Muscle layer of colon (tissue), 2 donors: Measurements from ENCODE around the gene S1PR5.
"Not testable (repeated sequence)": the region's sequence is repeated elsewhere in the genome, so short reads cannot be mapped to it uniquely, and the experiment has no call there.

ENCODE experiments used
- H3K27ac ChIP-seq: one replicate; pipeline ENCODE4 v1.7.0; 2013; ENCODE audit warnings: low read depth, mild to moderate bottlenecking, low read length, moderate library complexity
- H3K27me3 ChIP-seq, 2 donors: one replicate each; pipeline ENCODE4 v1.7.0; 2013; ENCODE audit warnings: low read length in 2 of 2, mild to moderate bottlenecking in 2 of 2; ENCODE audit not compliant: insufficient read depth in 2 of 2, control insufficient read depth in 1 of 2
- H3K36me3 ChIP-seq: one replicate; pipeline ENCODE4 v1.7.0; 2013; ENCODE audit warnings: mild to moderate bottlenecking, low read length; ENCODE audit not compliant: insufficient read depth
- H3K4me1 ChIP-seq: one replicate; pipeline ENCODE4 v1.7.0; 2013; ENCODE audit warnings: mild to moderate bottlenecking, low read length; ENCODE audit not compliant: insufficient read depth
- H3K4me3 ChIP-seq, 2 donors: one replicate each; pipeline ENCODE4 v1.7.0; 2013; ENCODE audit warnings: low read length in 2 of 2, low read depth in 1 of 2, mild to moderate bottlenecking in 1 of 2, moderate library complexity in 1 of 2
- H3K9ac ChIP-seq: one replicate; pipeline ENCODE4 v1.7.0; 2013; ENCODE audit warnings: low read length
- H3K9me3 ChIP-seq: one replicate; pipeline ENCODE4 v1.7.0; 2013; ENCODE audit warnings: mild to moderate bottlenecking, low read length
- donor health status: abdominal sarcoma.
- donor health status: Adenocarcinoma of cecum.

The S1PR5 gene

DNA sequence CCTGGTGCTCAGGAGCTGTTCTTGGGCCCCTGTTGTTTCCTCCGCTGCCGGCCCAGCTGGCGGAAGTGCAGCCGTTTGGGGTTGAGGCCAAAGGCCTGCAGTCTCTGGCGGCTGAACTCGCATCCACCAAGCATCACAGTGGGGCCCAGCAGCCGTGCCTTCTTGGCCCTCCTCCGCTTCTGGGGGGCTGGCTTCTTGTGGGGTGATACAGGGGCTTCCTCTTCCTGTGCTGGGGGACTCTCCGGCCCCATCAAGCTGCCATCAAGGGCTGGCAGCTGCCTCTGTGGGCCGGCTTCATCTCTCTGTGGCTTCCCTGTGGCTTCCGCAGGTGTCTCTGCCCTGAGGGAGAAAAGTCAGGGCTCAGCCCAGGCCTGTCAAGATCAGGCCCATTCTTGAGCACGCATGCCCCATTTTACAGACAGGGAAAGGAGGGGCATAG lies 36.7 kb upstream of the S1PR5 start:
- Histone ChIP-seq H3K4me3 (no peak overlapping the region), H3K9me3 (no peaks in the 10 kb centered on the region), H3K27me3 (no peaks in the 10 kb centered on the region), H3K4me1 (no peaks in the 10 kb centered on the region), H3K9ac (no peak overlapping the region), H3K36me3 (peaks cover 55% of the 10 kb centered on the region), H3K27ac (no peak overlapping the region)

- no peak overlapping the region for H3K9ac ChIP-seq
- no peaks in the 10 kb centered on the region for H3K27me3 ChIP-seq
- no peak overlapping the region for H3K4me3 ChIP-seq
- no peak overlapping the region for H3K27ac ChIP-seq
- peaks cover 63% of the 10 kb centered on the region for H3K36me3 ChIP-seq
- no peaks in the 10 kb centered on the region for H3K9me3 ChIP-seq
- H3K4me1 ChIP-seq: no peaks in the 10 kb centered on the region
Observed at GRCh38 chr19:10553087-10553667, 35.9 kb upstream of the S1PR5 start.

GRCh38 chr19:10552510-10553053 lies 35.3 kb upstream of the S1PR5 start:
- Histone ChIP-seq H3K36me3 (peaks cover 64% of the 10 kb centered on the region), H3K27ac (no peak overlapping the region), H3K4me1 (no peaks in the 10 kb centered on the region)

GRCh38 chr19:10551698-10552301 lies 34.6 kb upstream of the S1PR5 start:
- H3K36me3 ChIP-seq: peaks cover 68% of the 10 kb centered on the region
- H3K9ac ChIP-seq: no peak overlapping the region
- no peaks in the 10 kb centered on the region for H3K4me1 ChIP-seq

More at GRCh38 chr19:10552510-10553053, 35.3 kb upstream of the S1PR5 start:
- Histone ChIP-seq H3K4me3 (no peak overlapping the region), H3K9me3 (no peaks in the 10 kb centered on the region), H3K27me3 (no peaks in the 10 kb centered on the region), H3K9ac (no peak overlapping the region)

GRCh38 chr19:10551006-10551405 lies 33.8 kb upstream of the S1PR5 start:
- H3K27me3 ChIP-seq, H3K9ac ChIP-seq, H3K27ac ChIP-seq, H3K4me3 ChIP-seq, H3K9me3 ChIP-seq, H3K4me1 ChIP-seq: not testable (repeated sequence)
- H3K36me3 ChIP-seq: peaks cover 68% of the 10 kb centered on the region

More at GRCh38 chr19:10551698-10552301, 34.6 kb upstream of the S1PR5 start:
- H3K27me3 ChIP-seq: no peaks in the 10 kb centered on the region
- H3K9me3 ChIP-seq: no peaks in the 10 kb centered on the region
- no peak overlapping the region for H3K4me3 ChIP-seq
- no peak overlapping the region for H3K27ac ChIP-seq

DNA sequence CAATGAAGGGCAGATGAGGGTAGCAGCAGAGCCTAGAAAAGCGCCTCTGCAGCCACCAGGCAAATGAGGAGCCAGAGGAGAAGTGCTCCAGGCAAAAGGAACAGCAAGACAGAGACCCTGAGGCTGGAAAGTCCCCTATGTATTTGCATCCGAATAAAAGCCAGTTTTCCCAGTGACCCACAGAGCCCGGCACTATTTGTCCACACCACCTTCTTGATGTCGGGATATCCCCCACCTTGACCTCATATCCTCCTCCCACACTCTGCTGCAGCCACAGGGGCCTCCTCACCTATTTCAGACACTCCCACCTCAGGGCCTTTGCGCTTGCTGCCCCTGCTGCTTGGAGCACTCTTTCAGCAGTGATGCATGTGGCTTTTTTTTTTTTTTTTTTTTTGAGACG lies 33.1 kb upstream of the S1PR5 start:
- no peak overlapping the region for H3K9ac ChIP-seq
- no peaks in the 10 kb centered on the region for H3K9me3 ChIP-seq
- H3K27me3 ChIP-seq: no peaks in the 10 kb centered on the region
- H3K4me3 ChIP-seq: no peak overlapping the region
- peaks cover 62% of the 10 kb centered on the region for H3K36me3 ChIP-seq
- H3K4me1 ChIP-seq: peaks cover under 1% of the 10 kb centered on the region
- H3K27ac ChIP-seq: no peak overlapping the region

- Histone ChIP-seq H3K9ac (no peak overlapping the region), H3K36me3 (peaks cover 56% of the 10 kb centered on the region), H3K4me1 (peaks cover 7% of the 10 kb centered on the region)
Observed at GRCh38 chr19:10549733-10550132, 32.5 kb upstream of the S1PR5 start.

DNA sequence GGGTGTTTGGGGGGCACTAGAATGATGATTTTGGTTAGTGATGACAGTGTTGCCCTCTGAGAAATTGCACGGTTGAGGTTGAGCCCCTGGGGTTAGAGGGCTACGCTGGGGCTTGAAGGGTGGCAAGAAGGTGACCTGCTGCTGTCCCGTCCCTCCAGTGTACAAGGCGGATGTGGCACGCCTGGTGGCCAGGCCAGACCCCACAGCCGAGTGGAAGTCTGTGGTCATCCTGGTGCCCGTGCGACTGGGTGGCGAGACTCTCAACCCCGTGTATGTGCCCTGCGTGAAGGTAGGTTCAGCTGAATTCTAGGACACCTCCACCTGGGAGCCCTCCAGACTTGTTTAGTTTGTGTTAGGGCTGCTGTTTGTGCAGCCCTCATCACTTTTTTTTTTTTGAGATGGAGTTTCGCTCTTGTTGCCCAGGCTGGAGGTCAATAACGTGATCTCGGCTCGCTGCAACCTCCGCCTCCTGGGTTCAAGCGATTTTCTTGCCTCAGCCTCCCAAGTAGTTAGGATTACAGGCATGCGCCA lies 31.6 kb upstream of the S1PR5 start:
- Histone ChIP-seq H3K27me3 (no peaks in the 10 kb centered on the region), H3K36me3 (peaks cover 47% of the 10 kb centered on the region), H3K9ac (no peak overlapping the region), H3K9me3 (no peaks in the 10 kb centered on the region), H3K4me3 (no peak overlapping the region), H3K4me1 (peaks cover 11% of the 10 kb centered on the region), H3K27ac (no peak overlapping the region)

More at GRCh38 chr19:10549733-10550132, 32.5 kb upstream of the S1PR5 start:
- Histone ChIP-seq H3K9me3 (no peaks in the 10 kb centered on the region), H3K4me3 (no peak overlapping the region), H3K27ac (no peak overlapping the region), H3K27me3 (no peaks in the 10 kb centered on the region)

DNA sequence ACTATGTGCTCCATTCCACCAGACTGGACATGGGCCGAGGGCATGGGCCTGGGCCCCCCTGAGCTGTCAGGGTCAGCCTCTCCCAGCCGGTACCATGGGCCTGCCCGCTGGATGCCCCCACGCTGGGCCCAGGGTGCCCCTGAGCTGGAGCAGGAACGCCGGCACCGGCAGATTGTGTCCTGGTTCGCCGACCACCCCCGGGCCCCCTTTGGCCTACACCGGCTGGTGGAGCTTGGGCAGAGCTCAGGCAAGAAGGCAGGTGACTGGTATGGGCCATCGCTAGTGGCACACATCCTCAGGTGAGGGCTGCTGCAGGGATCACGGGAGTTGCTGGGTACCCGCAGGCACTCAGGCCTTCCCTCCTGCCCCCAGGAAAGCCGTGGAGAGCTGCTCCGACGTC lies 29.6 kb upstream of the S1PR5 start:
- H3K9ac ChIP-seq: no peak overlapping the region
- peaks cover 28% of the 10 kb centered on the region for H3K36me3 ChIP-seq
- no peaks in the 10 kb centered on the region for H3K9me3 ChIP-seq
- no peak overlapping the region for H3K27ac ChIP-seq
- H3K27me3 ChIP-seq: no peaks in the 10 kb centered on the region
- no peak overlapping the region for H3K4me3 ChIP-seq
- H3K4me1 ChIP-seq: peaks cover 16% of the 10 kb centered on the region

DNA sequence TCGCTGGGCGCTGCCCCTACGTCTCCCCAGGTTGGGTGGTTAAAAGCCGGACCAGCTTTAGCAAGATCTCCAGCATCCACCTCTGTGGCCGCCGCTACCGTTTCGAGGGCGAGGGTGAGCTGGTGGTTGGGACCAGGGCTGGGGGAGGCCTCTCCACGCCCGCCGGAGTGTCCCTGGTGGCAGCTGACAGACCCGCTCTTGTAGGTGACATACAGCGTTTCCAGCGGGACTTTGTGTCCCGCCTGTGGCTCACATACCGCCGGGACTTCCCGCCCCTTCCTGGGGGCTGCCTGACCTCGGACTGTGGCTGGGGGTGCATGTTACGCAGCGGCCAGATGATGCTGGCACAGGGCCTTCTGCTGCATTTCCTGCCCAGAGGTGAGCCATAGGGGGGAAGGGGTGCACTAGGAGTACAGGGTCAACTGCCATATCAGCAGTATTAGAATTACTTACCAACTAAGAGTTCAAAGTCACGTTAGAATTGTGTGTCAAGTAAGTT lies 27.6 kb upstream of the S1PR5 start:
- H3K9me3 ChIP-seq: no peaks in the 10 kb centered on the region
- H3K27me3 ChIP-seq: no peaks in the 10 kb centered on the region
- peak overlapping the region; percentile 83 to 97 for H3K4me3 ChIP-seq
- peak overlapping the region; percentile 50 for H3K9ac ChIP-seq
- peaks cover 19% of the 10 kb centered on the region for H3K36me3 ChIP-seq
- H3K4me1 ChIP-seq: peaks cover 16% of the 10 kb centered on the region
- H3K27ac ChIP-seq: peak overlapping the region; percentile 90

DNA sequence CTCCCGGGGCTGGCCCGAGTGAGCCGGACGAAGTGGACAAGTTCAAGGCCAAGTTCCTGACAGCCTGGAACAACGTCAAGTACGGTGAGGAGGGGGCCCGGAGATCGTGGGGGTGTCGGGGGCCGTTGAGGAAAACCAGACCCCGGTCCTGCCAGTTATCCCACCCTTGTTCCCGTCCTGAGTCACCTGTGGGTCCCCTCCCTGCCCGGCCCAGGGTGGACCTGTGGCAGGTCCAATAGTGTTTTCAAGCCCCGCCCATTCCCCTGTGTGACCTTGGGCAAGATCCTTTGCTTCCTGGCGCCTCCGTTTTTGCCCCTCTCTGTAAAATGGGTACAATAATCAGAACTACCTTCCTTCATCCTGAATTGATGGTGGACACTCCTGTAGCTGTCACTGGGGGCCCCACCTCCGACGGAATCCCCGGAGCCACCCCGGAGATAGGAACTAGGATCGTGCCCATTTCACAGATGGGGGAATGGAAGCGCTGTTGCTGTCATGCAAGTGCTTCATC lies 27.1 kb upstream of the S1PR5 start:
- Histone ChIP-seq H3K36me3 (peaks cover 15% of the 10 kb centered on the region), H3K4me1 (peaks cover 16% of the 10 kb centered on the region), H3K9ac (peak overlapping the region; percentile 50), H3K9me3 (no peaks in the 10 kb centered on the region), H3K27me3 (no peaks in the 10 kb centered on the region), H3K27ac (peak overlapping the region; percentile 90), H3K4me3 (peak overlapping the region; percentile 83 to 97)
